ENCODE data around the gene SUGCT.
"Not testable (repeated sequence)": the region's sequence is repeated elsewhere in the genome, so short reads cannot be mapped to it uniquely, and the experiment has no call there.

SUGCT gene

DNA sequence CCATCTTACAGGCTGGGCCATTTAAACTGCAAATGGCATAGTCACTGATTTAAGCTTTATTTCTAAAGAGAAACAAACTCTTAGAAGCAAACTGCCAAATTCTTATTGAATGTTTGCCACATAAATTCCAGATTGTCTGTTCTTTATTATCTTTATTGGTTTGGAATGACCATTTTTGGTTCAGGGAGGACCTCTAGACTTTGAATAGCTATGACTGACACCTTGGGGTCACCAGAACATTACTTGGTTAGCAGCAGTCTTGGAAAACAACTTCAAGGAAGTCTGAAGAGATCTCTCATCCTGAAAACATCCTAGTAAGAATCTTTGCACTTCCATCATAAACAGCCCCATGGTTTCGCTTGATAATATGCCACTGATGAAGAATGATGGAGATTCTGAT lies 197.1 kb downstream of the SUGCT start:
- DNase-seq, result peak; percentile 55

- DNase-seq, result no peak
These were observed 197.7 kb downstream of the SUGCT start for GRCh38 chr7:40332516-40332915.

DNA sequence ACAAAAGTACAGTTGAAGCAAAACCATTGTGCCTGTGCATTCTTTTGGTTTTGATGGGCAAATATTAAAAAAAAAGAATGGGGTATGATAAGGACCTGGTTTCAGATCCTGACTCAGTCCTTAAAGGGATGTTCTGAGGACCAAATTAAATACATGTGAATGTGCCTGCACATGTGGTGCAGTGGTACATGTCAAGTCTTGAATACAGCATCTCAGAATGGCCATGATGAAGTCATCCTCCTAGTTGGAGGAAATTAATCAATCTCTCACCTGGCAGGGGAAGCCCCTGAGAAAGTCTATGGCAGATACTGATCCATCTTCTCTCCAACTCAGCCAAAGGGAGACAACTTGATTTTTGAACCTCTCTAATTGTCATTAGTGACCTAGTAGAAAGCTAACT lies 207.0 kb downstream of the SUGCT start:
- DNase-seq, result no peak

GRCh38 chr7:40346554-40346953 lies 211.7 kb downstream of the SUGCT start:
- no peak for DNase-seq

- DNase-seq, result no peak
These were observed 213.4 kb downstream of the SUGCT start for GRCh38 chr7:40348126-40348728.

DNA sequence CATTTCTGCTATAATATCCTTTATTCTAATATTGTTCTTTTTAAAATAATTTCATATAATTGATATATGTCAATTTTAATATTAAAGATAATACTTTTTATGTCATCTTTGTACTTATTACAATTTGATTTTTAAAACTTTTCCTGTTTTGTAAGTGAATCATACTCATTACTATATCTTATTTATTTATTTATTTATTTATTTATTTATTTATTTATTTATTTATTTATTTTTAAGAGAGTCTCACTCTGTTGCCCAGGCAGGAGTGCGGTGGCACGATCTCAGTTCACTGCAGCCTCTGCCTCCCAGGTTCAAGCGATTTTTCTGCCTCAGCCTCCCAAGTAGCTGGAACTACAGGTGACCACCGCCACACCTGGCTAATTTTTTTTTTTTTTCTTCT lies 215.3 kb downstream of the SUGCT start:
- DNase-seq, result no peak

DNA sequence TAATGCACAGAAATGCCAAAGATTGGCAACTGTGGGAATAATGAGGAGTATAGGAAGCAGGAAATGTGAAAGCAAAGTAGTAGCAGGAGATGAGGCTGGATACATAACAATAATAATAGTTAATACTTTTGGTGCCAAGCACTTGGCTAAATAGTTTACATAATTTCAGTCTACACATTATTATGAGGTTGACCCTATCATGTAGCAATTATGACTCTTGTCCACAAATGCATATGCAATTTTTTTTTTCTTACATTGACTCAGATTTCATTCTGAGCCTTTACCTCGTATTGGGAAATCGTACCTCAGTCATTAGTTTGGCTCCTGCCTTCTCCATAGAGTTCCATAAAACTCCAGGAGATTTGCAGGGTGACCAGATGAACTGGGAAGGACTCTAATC lies 219.9 kb downstream of the SUGCT start:
- DNase-seq, result peak; percentile 7

DNA sequence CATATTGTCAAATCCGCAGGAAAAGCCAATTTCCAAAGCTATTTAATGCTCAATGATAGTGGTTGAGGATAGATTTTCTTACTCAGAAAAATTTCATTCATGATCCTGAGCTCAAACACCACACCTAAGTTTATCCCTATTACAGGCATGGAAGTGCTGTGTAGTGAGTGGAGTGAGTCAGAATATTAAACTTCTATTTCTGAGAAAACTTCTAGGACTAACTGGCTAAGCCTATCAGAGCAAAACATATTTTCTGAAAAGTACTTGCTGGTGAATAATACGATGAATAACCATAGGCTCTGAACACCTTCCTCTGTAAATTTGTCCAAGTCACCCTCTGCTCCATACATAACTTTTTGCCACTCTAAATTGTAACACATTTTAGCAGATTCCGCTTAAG lies 221.5 kb downstream of the SUGCT start:
- peak; percentile 44 for DNase-seq

DNA sequence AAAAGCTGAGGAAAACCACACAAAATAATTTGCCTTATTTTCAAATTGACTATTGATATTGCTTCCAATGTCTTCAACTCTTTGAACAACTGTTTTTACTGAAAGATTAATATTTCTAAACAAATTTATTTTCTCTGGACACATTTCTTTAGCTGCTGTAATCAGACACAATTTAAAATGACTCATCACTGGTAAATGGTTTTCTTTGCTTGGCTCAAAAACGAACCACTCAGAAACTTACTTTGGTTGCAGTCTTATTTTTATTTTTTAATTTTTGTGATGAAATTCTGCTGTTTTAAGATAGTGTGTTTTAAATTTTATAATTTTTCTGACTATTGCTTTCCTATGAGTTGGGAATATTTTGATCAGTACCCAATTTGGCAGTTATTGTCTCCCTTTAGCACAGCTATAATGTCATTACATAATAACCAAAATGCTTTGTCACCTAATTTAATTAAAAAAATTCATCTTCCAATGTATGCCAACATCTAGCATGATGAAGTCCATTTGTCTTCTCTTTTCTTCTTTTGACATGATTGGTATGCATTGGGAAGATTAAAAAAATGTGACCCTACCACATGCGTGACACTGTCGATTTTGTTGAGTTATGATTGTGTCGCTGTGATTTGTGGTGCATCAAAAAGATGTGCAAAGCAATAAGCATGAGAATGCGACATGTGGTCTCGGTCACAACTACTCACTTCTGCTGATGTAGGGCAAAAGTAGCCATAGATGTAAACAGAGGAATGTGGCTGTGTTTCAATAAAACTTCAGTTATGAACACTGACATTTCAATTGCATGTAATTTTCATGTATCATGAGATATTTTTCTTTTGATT lies 222.3 kb downstream of the SUGCT start:
- DNase-seq, result peak; percentile 32

DNA sequence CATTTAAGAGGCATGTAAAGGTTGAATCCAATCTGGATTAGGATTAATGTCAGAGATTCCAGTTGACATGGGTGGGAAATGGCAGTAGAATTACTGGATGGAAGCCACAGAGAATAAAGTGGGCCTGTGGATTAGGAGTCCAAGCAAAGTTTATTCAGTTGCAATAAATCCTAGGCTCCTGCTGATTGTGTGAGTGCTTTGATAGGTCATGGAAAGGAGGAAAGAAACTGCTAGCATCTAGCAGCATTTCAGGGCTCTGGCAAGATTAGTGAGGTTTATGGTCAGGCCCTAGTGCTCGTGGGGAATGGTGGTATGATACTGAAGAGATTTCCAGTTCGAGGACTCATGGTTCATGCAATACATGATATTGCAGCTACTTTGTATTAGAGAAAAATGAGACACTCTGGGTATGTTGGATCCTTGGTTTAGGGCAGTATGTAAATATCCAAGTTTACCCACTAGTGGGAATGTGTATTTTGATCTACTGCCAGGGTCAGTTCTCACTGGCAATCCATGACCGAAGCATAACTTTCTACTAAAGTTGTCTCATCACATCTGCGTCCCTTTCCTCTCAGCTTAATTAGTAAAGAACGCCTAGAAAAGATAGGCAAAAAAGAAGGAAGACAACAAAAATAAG lies 235.0 kb downstream of the SUGCT start:
- DNase-seq, result no peak

DNA sequence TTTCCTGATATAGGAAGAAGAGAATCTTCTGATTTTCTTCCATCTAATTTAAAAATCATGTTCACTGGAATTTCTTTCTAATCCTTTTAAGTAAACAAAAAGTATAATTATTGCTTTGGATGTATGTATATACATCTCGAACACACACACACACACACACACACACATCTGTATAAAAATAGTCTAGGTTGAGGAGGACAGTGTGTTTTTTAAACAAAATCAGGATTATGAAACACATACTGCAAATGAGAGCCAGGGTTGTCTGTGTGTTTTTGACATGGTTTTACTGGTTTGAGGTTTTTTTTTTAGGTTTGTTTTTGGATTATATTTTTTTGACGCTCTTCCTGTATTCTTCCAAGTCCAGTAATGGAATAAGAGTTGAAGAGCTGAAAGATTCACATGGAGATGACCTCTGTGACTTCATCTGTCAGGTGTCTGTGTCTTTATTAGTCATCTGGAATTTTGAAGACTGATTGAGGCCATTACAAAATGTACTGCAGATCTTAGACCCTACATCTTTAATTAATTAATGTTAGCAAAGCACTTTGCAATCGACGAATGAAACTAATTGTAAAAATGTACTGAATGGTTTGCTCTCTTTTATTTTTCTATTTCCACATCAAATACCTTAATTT lies 237.1 kb downstream of the SUGCT start:
- DNase-seq, result peak; percentile 28

- DNase-seq, result no peak
These were observed 239.8 kb downstream of the SUGCT start for GRCh38 chr7:40374575-40374974.

DNA sequence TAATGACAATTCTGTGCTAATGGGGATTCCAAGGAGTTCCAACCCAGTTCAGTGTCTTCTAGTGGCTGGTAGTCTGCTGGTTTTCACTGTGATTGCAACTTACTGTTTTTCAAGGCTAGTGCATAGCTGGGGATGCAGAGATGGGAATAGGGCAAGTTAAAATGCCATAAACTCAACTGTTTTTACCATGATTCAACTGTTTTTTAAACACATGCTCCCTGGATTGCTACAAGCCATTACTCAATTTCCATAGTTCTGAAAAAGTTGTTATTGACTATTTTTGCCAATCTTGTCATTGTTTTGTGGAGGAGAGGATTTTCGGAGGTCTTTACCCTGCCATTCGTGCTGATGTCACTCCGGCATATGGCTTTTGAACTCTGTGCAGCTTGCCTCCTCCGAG lies 245.3 kb downstream of the SUGCT start:
- no peak for DNase-seq

DNA sequence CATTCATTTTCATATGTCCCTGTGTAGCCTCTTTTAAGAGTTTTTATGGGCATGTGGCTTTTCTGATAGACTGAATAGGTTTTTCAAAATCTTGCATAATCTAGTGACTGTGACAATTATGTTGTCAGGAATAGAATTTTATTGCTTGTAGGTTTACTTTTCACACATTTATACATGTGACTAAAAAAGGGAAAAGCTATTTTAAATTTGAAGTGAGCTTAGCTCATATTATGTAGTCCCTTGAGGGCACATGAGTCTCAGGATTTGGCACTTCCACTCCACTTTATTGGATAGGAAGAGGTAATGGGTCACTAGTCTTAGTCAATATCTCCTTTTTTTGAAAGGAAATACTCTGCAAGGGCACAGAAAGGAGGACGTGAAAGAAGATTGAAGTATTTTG lies 247.3 kb downstream of the SUGCT start:
- DNase-seq, result no peak

DNA sequence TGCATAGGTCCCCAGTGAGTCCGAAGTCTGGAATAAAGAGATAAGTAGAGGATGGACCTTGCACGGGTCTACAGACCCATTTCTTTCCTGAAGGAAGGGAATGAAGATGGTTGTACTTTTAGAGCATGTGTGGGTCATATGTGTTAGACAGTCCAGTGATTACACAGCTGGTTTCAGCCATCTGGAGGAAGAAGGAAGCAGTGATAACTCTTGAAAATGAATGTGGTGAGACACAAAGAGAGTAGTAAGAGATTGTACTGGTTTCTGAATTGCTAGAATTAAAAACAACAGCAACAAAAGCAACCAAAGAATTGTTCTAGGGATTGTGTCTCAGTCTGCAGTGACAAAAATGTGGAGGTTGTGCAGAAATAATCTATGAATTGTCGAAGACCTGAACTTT lies 258.9 kb downstream of the SUGCT start:
- no peak for DNase-seq

DNA sequence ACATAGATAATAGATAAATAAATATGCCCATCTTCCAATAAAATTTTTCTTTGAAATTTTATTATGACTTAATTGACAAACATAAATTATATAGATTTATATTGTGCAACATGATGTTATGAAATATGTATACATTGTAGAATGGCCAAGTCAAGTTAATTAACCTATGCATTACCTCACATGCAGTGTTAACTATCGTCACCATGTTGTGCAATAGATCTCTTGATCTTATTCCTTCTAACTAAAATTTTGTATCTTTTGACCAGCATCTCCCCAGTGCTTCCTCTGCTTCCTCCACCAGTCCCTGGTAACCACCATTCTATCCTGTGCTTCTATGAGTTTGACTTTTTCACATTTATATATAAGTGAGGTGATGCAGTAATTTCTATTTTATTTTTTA lies 259.6 kb downstream of the SUGCT start:
- no peak for DNase-seq

- no peak for DNase-seq
These were observed 265.7 kb downstream of the SUGCT start for GRCh38 chr7:40400525-40400924.

- no peak for DNase-seq
These were observed 266.6 kb downstream of the SUGCT start for GRCh38 chr7:40401406-40401805.

DNA sequence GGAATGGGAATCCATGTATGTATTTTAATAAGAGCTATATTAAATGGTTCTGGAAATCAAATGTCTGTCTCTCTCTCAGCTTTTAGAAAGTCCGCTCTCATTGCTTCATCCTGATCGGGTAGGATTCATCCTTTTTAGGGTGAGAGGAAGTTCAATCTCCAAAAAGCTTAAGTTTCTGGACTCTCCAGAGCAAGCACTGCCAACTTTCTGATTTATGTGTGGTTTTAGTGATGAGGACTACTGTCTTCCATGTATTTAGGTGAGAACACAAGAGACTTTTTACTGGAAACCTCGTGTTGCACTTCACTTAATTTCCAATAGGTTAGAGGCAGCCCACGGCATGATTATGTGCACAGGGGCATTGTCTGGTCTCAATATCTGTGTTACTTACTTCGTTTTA lies 267.9 kb downstream of the SUGCT start:
- DNase-seq, result peak; percentile 41

DNA sequence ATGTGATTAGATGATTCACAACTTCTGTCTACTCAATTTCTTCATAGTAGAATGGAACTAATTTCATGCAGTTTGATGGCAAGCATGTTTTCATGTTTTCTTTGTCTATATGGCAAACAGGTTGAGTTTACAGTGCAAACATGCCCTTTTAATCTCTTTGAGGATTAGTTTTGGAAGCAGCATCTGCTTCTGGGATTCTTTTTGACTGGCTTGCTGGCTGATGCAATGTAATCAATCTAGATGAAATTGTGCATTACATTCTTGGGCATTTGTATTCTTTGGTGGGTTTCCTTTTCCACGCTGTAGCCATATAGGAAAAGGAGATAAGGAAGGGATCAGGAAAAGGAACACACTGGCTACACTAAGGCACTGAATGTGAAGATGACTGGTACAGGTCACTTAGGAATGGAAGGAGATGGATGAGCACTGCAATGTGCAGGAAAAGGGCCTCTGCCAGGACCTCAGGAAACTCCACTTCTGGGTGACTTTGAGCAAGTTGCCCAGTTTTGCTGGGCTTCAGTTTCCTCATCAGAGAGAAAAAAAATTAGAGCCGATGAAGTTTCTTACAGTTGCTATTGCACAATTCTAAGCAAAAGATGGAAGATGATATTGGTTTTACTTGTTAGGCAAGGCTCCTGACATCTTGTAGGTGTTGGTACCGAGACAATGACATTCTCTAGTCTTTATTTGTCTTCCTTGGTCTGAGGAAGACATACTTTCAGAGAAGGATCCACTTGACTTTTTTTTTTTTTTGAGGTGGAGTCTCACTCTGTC lies 269.1 kb downstream of the SUGCT start:
- peak; percentile 38 for DNase-seq

DNA sequence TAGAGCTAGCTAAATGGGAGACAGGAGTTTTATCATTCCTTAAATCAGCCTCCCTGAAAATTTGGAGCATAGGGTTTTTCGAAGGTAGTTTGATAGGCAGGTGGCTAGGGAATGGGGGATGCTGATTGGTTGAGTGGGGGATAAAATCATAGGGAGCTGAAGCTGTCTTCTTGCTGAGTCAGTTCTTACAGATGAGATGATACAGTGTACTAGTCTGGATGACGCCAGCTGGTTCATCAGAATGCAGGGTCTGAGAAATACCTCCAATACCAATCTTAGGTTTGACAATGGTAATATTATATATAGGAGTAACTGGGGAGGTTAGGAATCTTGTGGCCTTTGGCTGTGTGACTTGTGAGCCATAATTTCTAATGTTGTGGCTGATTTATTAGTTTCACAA lies 271.2 kb downstream of the SUGCT start:
- DNase-seq, result no peak

- no peak for DNase-seq
These were observed 277.5 kb downstream of the SUGCT start for GRCh38 chr7:40412323-40412722.

GRCh38 chr7:40414704-40415103 lies 279.9 kb downstream of the SUGCT start:
- DNase-seq, result not testable (repeated sequence)

Data from fibroblast of skin of right biceps (primary cell).